Activated CD4-positive, alpha-beta memory T cell treated with anti-CD3 and anti-CD28 coated beads, Interleukin-2, amount 10 ng/mL, durations not matched to agents 7 days and 5 days (primary cell): ENCODE results near the gene KRTAP10-9. TPM values are rescaled to one million over a fixed set of nuclear protein-coding genes. Genes with fewer than 3 reads are reported as not detected.
"Not testable (repeated sequence)": the region's sequence is repeated elsewhere in the genome, so short reads cannot be mapped to it uniquely, and the experiment has no call there.

Experiments
- CTCF ChIA-PET: fragments of 350-600 bp; sonication (Branson Sonifier 250); formaldehyde crosslinking; loops from one replicate; lab custom pipeline; 2021; ENCODE audit warnings: antibody characterized with exemption, inconsistent platforms; lab: Charles Lee
- POLR2A ChIA-PET: fragments of 350-600 bp; sonication (Branson Sonifier 250); formaldehyde crosslinking; loops from one replicate; lab custom pipeline; 2021; ENCODE audit warnings: antibody characterized with exemption; lab: Charles Lee
- DNase-seq: peaks from one replicate; pipeline ENCODE4 v3.0.0-alpha.2; 2020
- H3K27ac Mint-ChIP-seq: one replicate; pipeline ENCODE4 v1.8.0; 2021; ENCODE audit warnings: mild to moderate bottlenecking, mixed read lengths
- H3K27me3 Mint-ChIP-seq: one replicate; pipeline ENCODE4 v1.8.0; 2021; ENCODE audit warnings: mixed read lengths
- H3K36me3 Mint-ChIP-seq: one replicate; pipeline ENCODE4 v1.8.0; 2021; ENCODE audit warnings: low read depth, mixed read lengths
- H3K4me1 Mint-ChIP-seq: one replicate; pipeline ENCODE4 v1.8.0; 2021; ENCODE audit warnings: mixed read lengths
- H3K4me3 Mint-ChIP-seq: one replicate; pipeline ENCODE4 v1.8.0; 2021; ENCODE audit warnings: mild to moderate bottlenecking, mixed read lengths
- H3K9me3 Mint-ChIP-seq: one replicate; pipeline ENCODE4 v1.8.0; 2021; ENCODE audit warnings: mixed read lengths
- total RNA-seq, 2 experiments: library from RNA; stranded (reverse); gene quantifications; one replicate each; pipeline ENCODE4 v1.2.3, GENCODE V29; 2021

Gene KRTAP10-9, protein sequence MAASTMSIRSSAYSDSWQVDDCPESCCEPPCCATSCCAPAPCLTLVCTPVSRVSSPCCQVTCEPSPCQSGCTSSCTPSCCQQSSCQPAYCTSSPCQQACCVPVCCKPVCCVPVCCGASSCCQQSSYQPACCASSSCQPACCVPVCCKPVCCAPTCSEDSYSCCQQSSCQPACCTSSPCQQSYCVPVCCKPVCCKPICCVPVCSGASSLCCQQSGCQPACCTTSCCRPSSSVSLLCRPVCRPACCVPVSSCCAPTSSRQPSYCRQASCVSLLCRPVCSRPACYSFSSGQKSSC
- not detected for total RNA-seq

GRCh38 chr21:44626673-44627143 is at the start of gene KRTAP10-9:
TSS of gene KRTAP10-9 (plus strand) at chr21:44627093. CDS start at chr21:44627172, 79 bp downstream.
- DNase-seq: no peak
- Mint-ChIP-seq H3K36me3 (peaks cover 43% of the 10 kb centered on the region), H3K27ac (no peak within 1 kb of the TSS), H3K4me3 (no peak within 1 kb of the TSS), H3K9me3 (peaks cover 48% of the 10 kb centered on the region), H3K4me1 (peaks cover 14% of the 10 kb centered on the region), H3K27me3 (peaks cover 22% of the 10 kb centered on the region)
- ChIA-PET CTCF (no interaction called here), POLR2A (no interaction called here)

DNA sequence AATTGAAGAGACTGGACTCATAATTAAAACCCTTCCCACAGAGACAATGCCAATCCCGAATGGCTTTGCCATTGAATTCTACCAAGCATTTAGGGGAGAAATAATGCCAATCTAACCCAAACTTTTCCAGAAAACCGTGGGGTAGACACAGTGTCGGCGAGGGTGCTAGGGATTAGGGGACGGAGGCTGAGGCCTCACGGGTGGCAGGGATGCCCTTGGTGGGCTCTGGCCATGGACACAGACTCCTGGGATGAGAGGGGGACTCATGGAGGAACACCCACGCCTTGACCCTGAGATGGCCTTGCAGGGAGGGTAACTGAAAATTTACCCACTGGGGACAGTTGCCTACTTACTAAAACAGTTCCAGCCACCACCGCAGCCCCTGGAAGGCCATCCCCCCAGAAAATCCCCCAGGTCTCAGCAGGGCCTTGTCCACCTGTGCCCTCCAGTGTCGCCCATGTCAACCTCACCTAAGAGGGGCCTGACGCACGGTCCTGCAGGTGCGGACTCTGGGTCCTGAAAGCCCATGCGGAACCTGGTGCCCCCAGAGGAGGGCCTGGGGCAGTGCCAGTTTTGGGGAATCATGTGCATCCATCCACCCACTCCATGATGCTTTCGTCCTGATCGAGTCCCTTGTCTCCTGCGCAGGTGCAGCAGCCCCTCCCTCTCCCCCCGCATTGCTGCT is 48.4 kb upstream of the KRTAP10-9 start:
- Mint-ChIP-seq H3K27ac (no peak overlapping the region), H3K4me1 (peaks cover 3% of the 10 kb centered on the region), H3K36me3 (peaks cover 6% of the 10 kb centered on the region), H3K9me3 (peaks cover 35% of the 10 kb centered on the region), H3K27me3 (peaks cover 5% of the 10 kb centered on the region), H3K4me3 (no peak overlapping the region)
- ChIA-PET CTCF (no interaction called here), POLR2A (interaction anchor here (1.1 kb wide), 1 partner anchor 14 kb away, joined by 3 read pairs; the partner anchor contains the start of gene KRTAP10-6)
- no peak for DNase-seq

DNA sequence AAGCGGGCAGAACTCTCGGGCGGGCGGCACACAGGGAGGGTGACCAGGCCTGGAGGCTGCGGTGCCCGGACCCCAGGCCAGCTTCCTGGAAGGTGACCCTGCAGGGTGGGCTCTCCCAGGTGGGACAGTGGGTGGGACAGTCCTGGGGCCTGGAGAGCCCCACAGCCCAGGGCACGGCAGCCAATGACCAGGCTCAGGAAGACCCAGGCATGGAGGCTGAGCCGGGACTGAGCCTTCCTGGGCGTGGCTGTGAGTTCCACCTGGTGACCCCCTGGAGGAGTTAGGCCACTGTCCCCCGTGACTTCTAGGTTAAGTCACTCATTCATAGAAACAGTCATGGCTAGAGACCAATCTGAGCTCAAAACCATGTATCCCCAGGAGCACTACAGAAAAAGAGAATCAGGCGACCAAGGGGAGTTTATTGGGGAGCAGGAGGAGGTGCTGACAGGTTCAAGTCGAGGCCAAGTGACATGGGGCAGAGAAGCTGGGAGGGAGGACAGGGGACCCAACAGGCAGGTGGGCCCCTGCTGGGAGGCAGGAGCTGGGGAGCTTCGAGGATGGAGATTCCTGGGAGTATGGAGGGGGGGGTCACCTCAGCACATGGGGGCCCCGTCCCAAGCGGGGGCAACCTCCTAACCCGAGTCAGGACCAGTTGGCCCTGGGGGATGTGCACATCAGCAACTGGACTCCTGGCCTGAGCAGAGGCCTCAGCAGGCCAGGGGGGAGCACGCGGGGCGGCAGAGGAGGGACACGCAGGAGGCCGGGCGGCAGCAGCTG is 47.6 kb upstream of the KRTAP10-9 start:
- DNase-seq: no peak
- no peak overlapping the region for H3K4me3 Mint-ChIP-seq
- POLR2A ChIA-PET: no interaction called here
- H3K36me3 Mint-ChIP-seq: peaks cover 6% of the 10 kb centered on the region
- CTCF ChIA-PET: no interaction called here
- peaks cover 5% of the 10 kb centered on the region for H3K27me3 Mint-ChIP-seq
- H3K27ac Mint-ChIP-seq: no peak overlapping the region
- peaks cover 35% of the 10 kb centered on the region for H3K9me3 Mint-ChIP-seq
- H3K4me1 Mint-ChIP-seq: peaks cover 10% of the 10 kb centered on the region

DNA sequence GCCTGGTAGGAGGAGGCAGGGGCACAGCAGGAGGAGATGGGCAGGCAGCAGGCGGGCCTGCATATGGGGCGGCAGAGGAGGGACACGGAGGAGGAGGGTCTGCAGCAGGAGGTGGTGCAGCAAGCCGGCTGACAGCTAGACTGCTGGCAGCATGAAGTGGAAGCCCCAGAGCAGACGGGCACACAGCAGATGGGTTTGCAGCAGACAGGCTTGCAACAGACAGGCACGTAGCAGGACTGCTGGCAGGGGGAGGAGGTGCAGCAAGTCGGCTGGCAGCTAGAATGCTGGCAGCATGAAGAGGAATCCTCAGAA is 47.1 kb upstream of the KRTAP10-9 start:
- Mint-ChIP-seq H3K36me3 (peaks cover 6% of the 10 kb centered on the region), H3K27ac (no peak overlapping the region), H3K27me3 (peaks cover 6% of the 10 kb centered on the region), H3K4me1 (peaks cover 13% of the 10 kb centered on the region), H3K4me3 (no peak overlapping the region), H3K9me3 (peaks cover 35% of the 10 kb centered on the region)
- CTCF ChIA-PET: no interaction called here
- no peak for DNase-seq
- POLR2A ChIA-PET: no interaction called here

DNA sequence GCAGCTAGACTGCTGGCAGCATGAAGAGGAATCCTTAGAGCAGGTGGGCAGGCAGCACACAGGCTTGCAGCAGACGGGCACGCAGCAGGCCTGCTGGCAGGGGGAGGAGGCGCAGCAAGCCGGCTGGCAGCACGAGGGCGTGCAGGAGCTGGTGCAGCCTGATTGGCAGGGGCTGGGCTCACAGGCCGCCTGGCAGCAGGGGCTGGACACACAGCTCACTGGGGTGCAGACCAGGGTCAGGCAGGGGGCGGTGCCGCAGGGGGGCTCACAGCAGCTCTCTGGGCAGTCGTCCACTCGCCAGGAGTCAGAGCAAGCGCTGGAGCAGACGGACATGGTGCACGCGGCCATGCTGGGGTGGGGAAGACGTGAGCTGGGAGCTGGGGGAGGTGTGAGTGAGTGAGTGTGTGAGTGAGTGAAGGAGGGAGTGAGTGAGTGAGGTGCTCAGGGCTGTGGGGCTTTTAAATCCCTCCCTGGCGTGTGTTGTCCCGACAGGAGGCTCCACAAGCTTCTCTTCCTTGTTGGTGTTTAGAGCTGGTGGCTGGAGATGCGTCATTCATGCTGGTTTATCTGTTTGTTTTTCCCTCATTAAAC is 46.6 kb upstream of the KRTAP10-9 start, which contains the start of gene KRTAP10-5:
TSS of gene KRTAP10-5 (minus strand) at position 374 of the 591 bp plus-strand sequence. CDS start at position 348, 26 bp downstream.
- peaks cover 13% of the 10 kb centered on the region for H3K4me1 Mint-ChIP-seq
- H3K4me3 Mint-ChIP-seq, H3K27ac Mint-ChIP-seq, H3K36me3 Mint-ChIP-seq, POLR2A ChIA-PET, DNase-seq, CTCF ChIA-PET, H3K27me3 Mint-ChIP-seq: not testable (repeated sequence)
- H3K9me3 Mint-ChIP-seq: peaks cover 35% of the 10 kb centered on the region

GRCh38 chr21:44581158-44581557 is 45.7 kb upstream of the KRTAP10-9 start:
- H3K9me3 Mint-ChIP-seq: peaks cover 31% of the 10 kb centered on the region
- H3K27me3 Mint-ChIP-seq: peaks cover 16% of the 10 kb centered on the region
- ChIA-PET CTCF (no interaction called here), POLR2A (no interaction called here)
- H3K4me1 Mint-ChIP-seq: peaks cover 13% of the 10 kb centered on the region
- H3K36me3 Mint-ChIP-seq: peaks cover 6% of the 10 kb centered on the region
- DNase-seq: no peak
- H3K4me3 Mint-ChIP-seq: no peak overlapping the region
- no peak overlapping the region for H3K27ac Mint-ChIP-seq

DNA sequence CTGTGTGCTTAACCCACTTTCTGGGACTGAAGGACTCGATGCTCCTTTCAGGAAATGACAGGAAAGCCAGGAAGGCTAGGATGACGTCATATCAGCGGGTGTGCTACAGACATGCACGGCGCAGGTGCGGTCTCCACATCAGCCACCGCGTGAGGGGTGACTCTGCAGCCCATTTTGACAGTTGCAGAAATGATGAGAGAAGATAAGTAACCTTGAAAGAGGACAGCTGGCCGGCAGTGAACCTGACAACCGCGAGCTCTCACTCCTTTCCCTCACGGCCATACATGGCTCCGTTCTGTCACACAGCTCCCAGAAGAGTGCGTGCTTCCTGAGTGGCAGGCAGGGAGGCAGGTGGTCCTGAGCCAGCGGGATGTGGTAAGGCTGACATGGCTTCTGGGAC is 44.8 kb upstream of the KRTAP10-9 start:
- Mint-ChIP-seq H3K4me3 (no peak overlapping the region), H3K27me3 (peaks cover 24% of the 10 kb centered on the region), H3K27ac (no peak overlapping the region), H3K36me3 (peaks cover 6% of the 10 kb centered on the region), H3K4me1 (peaks cover 13% of the 10 kb centered on the region), H3K9me3 (peaks cover 26% of the 10 kb centered on the region)
- ChIA-PET CTCF (no interaction called here), POLR2A (interaction anchor here (0.8 kb wide), 1 partner anchor 35 kb away, joined by 3 read pairs; no protein-coding TSS in a partner anchor)
- no peak for DNase-seq

GRCh38 chr21:44583089-44583799 is 43.6 kb upstream of the KRTAP10-9 start:
- POLR2A ChIA-PET: interaction anchor here (1.3 to 2.3 kb wide), 2 partner anchors 36 to 188 kb away, joined by 3 to 6 read pairs; no protein-coding TSS in a partner anchor
- Mint-ChIP-seq H3K9me3 (peaks cover 18% of the 10 kb centered on the region), H3K27ac (no peak overlapping the region), H3K27me3 (peaks cover 34% of the 10 kb centered on the region), H3K36me3 (peaks cover 3% of the 10 kb centered on the region), H3K4me1 (peaks cover 13% of the 10 kb centered on the region), H3K4me3 (no peak overlapping the region)
- CTCF ChIA-PET: no interaction called here
- no peak for DNase-seq

DNA sequence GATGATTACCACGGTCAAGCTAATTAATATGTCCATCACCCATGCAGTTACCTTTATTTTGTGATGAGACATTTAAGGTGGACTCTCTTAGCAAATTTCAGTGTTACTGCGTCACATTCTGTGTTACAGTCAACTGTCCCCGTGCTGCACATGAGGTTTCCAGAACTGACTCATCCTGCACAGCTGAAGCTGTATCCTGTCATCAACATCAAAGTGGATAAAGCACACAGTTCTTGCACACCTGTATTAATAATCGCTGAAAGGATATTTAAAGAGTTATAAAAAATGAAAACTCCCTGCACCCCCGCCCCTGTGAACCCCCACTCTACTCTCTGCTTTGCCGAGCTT is 43.1 kb upstream of the KRTAP10-9 start:
- H3K27me3 Mint-ChIP-seq: peaks cover 34% of the 10 kb centered on the region
- DNase-seq: peak; percentile 46
- peaks cover 13% of the 10 kb centered on the region for H3K4me1 Mint-ChIP-seq
- H3K36me3 Mint-ChIP-seq: peaks cover 3% of the 10 kb centered on the region
- no peak overlapping the region for H3K4me3 Mint-ChIP-seq
- POLR2A ChIA-PET: interaction anchor here (1.3 to 2.3 kb wide), 2 partner anchors 35 to 188 kb away, joined by 3 to 6 read pairs; no protein-coding TSS in a partner anchor
- CTCF ChIA-PET: no interaction called here
- peaks cover 15% of the 10 kb centered on the region for H3K9me3 Mint-ChIP-seq
- H3K27ac Mint-ChIP-seq: no peak overlapping the region

DNA sequence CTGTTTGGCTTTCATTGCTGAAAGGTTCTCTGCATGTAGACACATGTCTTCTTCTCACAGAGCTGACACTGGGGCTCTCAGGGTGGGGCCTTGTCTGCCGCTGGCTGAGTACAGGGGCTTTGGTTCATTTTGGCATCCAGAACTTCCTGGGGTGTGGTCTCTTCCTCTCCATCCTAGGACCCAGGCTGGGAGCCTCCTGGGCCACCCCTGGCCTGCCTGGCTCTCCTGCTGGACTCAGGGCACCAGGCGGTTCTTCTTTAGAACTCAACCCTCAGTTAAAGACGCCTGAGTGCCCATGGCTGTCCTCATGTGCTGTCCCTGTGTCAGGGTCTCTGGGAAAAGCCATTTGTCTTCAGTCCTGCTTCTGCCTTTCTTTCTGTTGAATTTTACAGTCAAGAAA is 41.0 kb upstream of the KRTAP10-9 start:
- ChIA-PET POLR2A (no interaction called here), CTCF (no interaction called here)
- Mint-ChIP-seq H3K27me3 (peaks cover 37% of the 10 kb centered on the region), H3K9me3 (peaks cover 8% of the 10 kb centered on the region), H3K36me3 (peaks cover 3% of the 10 kb centered on the region), H3K27ac (no peak overlapping the region), H3K4me3 (no peak overlapping the region), H3K4me1 (peaks cover 13% of the 10 kb centered on the region)
- no peak for DNase-seq

- Mint-ChIP-seq H3K9me3 (no peaks in the 10 kb centered on the region), H3K27ac (no peak overlapping the region), H3K36me3 (no peaks in the 10 kb centered on the region), H3K27me3 (peaks cover 34% of the 10 kb centered on the region), H3K4me3 (no peak overlapping the region), H3K4me1 (peaks cover 6% of the 10 kb centered on the region)
- ChIA-PET CTCF (no interaction called here), POLR2A (no interaction called here)
- no peak for DNase-seq
Measured at GRCh38 chr21:44589094-44589493, 37.8 kb upstream of the KRTAP10-9 start.

DNA sequence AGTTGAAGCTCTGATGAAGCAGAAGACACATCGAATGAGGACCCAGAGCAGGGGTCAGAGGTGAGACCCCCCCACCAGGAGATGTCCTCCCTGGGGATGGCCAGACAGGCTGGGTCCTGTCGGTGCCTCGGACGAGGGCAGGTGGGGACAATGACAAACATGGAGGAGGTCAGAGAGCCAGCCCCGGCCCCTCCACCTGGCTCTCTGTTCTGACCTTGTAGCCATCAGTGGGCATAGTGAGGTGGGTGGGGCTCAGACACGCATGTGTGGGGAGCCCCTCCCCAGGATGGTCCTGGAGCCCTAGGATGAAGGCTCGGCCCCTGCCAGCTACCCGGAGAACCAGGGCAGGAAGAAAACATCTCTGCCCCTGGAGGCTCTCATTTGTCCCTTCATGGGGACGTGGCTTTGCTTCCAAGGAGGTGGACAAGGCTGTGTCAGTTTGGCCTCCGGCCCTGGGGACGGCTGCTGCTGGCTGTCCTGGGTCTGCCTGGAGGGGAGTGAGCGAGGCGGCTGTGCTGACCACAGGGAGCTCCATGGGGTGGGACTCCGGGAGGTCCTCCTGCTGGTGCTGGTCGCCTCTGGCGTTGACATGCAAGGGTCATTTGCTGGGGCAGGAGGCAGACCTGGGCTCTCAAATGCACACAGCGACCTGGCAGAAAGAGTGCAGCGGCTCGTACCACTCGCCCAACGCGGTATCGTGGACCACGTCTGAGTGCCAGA is 37.1 kb upstream of the KRTAP10-9 start:
- ChIA-PET CTCF (no interaction called here), POLR2A (no interaction called here)
- H3K4me1 Mint-ChIP-seq: peaks cover 2% of the 10 kb centered on the region
- H3K36me3 Mint-ChIP-seq: no peaks in the 10 kb centered on the region
- peaks cover 33% of the 10 kb centered on the region for H3K27me3 Mint-ChIP-seq
- no peak for DNase-seq
- no peaks in the 10 kb centered on the region for H3K9me3 Mint-ChIP-seq
- H3K4me3 Mint-ChIP-seq: no peak overlapping the region
- H3K27ac Mint-ChIP-seq: no peak overlapping the region
